Nephron (organoid): ENCODE measurements around the gene PMVK.
A peak's percentile ranks its signal among the peaks of the same experiment; 100 is the strongest.

ENCODE experiments used
- H3K27ac Mint-ChIP-seq, 3 experiments: 2 replicates each; pipeline ENCODE4 v1.8.0; 2020; ENCODE audit warnings: mixed read lengths in 3 of 3, mild to moderate bottlenecking in 2 of 3, moderate library complexity in 1 of 3
- H3K27me3 Mint-ChIP-seq: 2 replicates; pipeline ENCODE4 v1.8.0; 2021; ENCODE audit warnings: low read depth, mild to moderate bottlenecking, moderate library complexity, mixed read lengths
- H3K36me3 Mint-ChIP-seq: 2 replicates; pipeline ENCODE4 v1.8.0; 2020; ENCODE audit warnings: low read depth, mixed read lengths
- H3K4me1 Mint-ChIP-seq: 2 replicates; pipeline ENCODE4 v1.8.0; 2020; ENCODE audit warnings: mixed read lengths
- H3K4me3 Mint-ChIP-seq, 3 experiments: 2 replicates each; pipeline ENCODE4 v1.8.0; 2020; ENCODE audit warnings: mild to moderate bottlenecking in 3 of 3, mixed read lengths in 3 of 3, moderate library complexity in 2 of 3
- H3K9me3 Mint-ChIP-seq: 2 replicates; pipeline ENCODE4 v1.8.0; 2020; ENCODE audit warnings: mixed read lengths
- CTCF ChIP-seq, 3 experiments: fragments of 200-600 bp; sonication (generic); IDR thresholded peaks; one replicate each; pipeline ENCODE4 v1.5.0; 2021; ENCODE audit warnings: antibody characterized with exemption in 3 of 3; ENCODE audit not compliant: unreplicated experiment in 3 of 3

PMVK gene

GRCh38 chr1:154935749-154936554 is 567 bp downstream of the PMVK start:
- Mint-ChIP-seq H3K36me3 (peaks cover 5% of the 10 kb centered on the region), H3K9me3 (no peaks in the 10 kb centered on the region), H3K4me3 (peak overlapping the region; percentile 87 to 96 (median 92)), H3K27ac (peak overlapping the region; percentile 99 to 100 (median 100)), H3K4me1 (peaks cover 30% of the 10 kb centered on the region), H3K27me3 (no peaks in the 10 kb centered on the region)
- TF ChIP-seq CTCF (IDR thresholded peaks at IDR 0.05; ENCODE audit: unreplicated experiment in 3 of 3): no peak

- Mint-ChIP-seq H3K27me3 (no peaks in the 10 kb centered on the region), H3K9me3 (no peaks in the 10 kb centered on the region), H3K36me3 (peaks cover 13% of the 10 kb centered on the region), H3K4me3 (peak overlapping the region; percentile 56 to 96 (median 60)), H3K27ac (no peak overlapping the region), H3K4me1 (peaks cover 23% of the 10 kb centered on the region)
- no peak for TF ChIP-seq CTCF (IDR thresholded peaks at IDR 0.05; ENCODE audit: unreplicated experiment in 3 of 3)
These were observed 2.1 kb downstream of the PMVK start for GRCh38 chr1:154934358-154934948.

- H3K4me3 Mint-ChIP-seq: no peak overlapping the region
- H3K9me3 Mint-ChIP-seq: no peaks in the 10 kb centered on the region
- H3K27me3 Mint-ChIP-seq: no peaks in the 10 kb centered on the region
- TF ChIP-seq CTCF (IDR thresholded peaks at IDR 0.05; ENCODE audit: unreplicated experiment in 3 of 3): no peak
- H3K4me1 Mint-ChIP-seq: peaks cover 5% of the 10 kb centered on the region
- H3K36me3 Mint-ChIP-seq: peaks cover 22% of the 10 kb centered on the region
- H3K27ac Mint-ChIP-seq: no peak overlapping the region
These were observed 4.5 kb downstream of the PMVK start for GRCh38 chr1:154931940-154932487.

GRCh38 chr1:154926201-154926600 is 10.3 kb downstream of the PMVK start:
- Mint-ChIP-seq H3K9me3 (no peaks in the 10 kb centered on the region), H3K27me3 (no peaks in the 10 kb centered on the region), H3K36me3 (peaks cover 48% of the 10 kb centered on the region), H3K27ac (no peak overlapping the region), H3K4me3 (no peak overlapping the region), H3K4me1 (no peaks in the 10 kb centered on the region)
- no peak for TF ChIP-seq CTCF (IDR thresholded peaks at IDR 0.05; ENCODE audit: unreplicated experiment in 3 of 3)

- Mint-ChIP-seq H3K27me3 (no peaks in the 10 kb centered on the region), H3K36me3 (peaks cover 44% of the 10 kb centered on the region), H3K4me1 (no peaks in the 10 kb centered on the region), H3K9me3 (no peaks in the 10 kb centered on the region), H3K27ac (no peak overlapping the region), H3K4me3 (no peak overlapping the region)
- no peak for TF ChIP-seq CTCF (IDR thresholded peaks at IDR 0.05; ENCODE audit: unreplicated experiment in 3 of 3)
These were observed 11.0 kb downstream of the PMVK start for GRCh38 chr1:154925335-154926170.
